Umbilical cord (tissue), 2 donors: ENCODE data around the gene CEACAM16. TPM values are rescaled to one million over a fixed set of nuclear protein-coding genes. Genes with fewer than 3 reads are reported as not detected.

Experiments
- DNase-seq: peaks from one replicate; pipeline ENCODE4 v3.0.0-alpha.2; 2015; ENCODE audit warnings: low spot score
- total RNA-seq: library from RNA; depleted of rRNA; stranded (reverse); fragments of >200 nt; gene quantifications from one replicate; pipeline ENCODE4 v1.2.3, GENCODE V29; 2014; ENCODE audit warnings: low replicate concordance; ENCODE audit not compliant: insufficient read depth

The CEACAM16 gene
- total RNA-seq, 1 donor from 2014 or later = not detected

DNA sequence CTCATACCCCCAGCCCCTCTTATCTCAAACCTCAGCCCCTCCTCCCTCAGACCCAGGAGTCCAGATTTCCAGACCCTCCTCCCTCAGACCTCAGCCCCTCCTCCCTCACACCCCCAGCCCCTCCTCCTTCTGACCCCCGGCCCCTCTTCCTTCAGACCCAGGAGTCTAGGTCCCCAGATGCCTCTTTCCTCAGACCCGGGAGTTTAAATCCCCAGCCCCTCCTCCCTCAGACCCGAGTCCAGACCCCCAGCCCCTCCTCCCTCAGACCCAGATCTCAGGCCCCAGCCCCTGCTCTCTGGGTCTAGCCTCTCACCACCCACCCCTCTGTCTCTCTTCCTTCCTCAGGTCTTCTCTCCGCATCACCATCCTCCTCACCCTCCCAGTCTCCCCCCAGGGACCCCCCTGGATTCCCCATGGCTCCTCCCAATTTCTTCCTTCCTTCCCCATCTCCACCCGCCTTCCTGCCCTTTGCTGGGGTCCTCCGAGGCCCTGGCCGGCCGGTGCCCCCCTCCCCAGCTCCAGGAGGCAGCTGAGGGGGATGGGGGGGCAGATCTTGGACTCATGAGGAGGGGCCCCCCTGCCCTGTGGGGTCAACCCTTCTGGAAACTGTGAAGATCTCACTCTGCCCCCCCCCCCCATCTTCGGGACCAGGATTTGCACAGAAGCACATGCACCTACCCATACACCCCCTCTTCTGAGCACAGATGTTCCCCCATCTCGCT is 60.3 kb downstream of the CEACAM16 start:
- DNase-seq = no peak

Other genes with a start within 250 kb of the CEACAM16 start
- 15.9 TPM for gene ZNF180, start 198.6 kb upstream of the CEACAM16 start, total RNA-seq
- gene CEACAM20, start 169.5 kb upstream of the CEACAM16 start, total RNA-seq = not detected
- gene IGSF23, start 85.6 kb upstream of the CEACAM16 start, total RNA-seq = not detected
- 38.0 TPM for gene PVR, start 55.2 kb upstream of the CEACAM16 start, total RNA-seq
- gene CEACAM19, start 27.7 kb upstream of the CEACAM16 start, total RNA-seq = not detected
- 1.2 TPM for gene BCL3, start 49.6 kb downstream of the CEACAM16 start, total RNA-seq
- 4.1 TPM for gene CBLC, start 78.7 kb downstream of the CEACAM16 start, total RNA-seq
- gene BCAM, start 110.0 kb downstream of the CEACAM16 start, total RNA-seq = 22.6 TPM
- gene NECTIN2, start 147.1 kb downstream of the CEACAM16 start, total RNA-seq = 52.0 TPM
- 14.9 TPM for gene TOMM40, start 192.1 kb downstream of the CEACAM16 start, total RNA-seq
- gene APOE, start 206.6 kb downstream of the CEACAM16 start, total RNA-seq = 53.4 TPM
- gene APOC1, start 215.5 kb downstream of the CEACAM16 start, total RNA-seq = not detected
- gene APOC4, start 243.1 kb downstream of the CEACAM16 start, total RNA-seq = not detected
- not detected for gene APOC2, start 246.9 kb downstream of the CEACAM16 start, total RNA-seq